ENCODE measurements around the gene PRKN.

The PRKN gene

GRCh38 chr6:162344646-162345010 lies 382.9 kb downstream of the PRKN start:
- Histone ChIP-seq H3K27me3 (ENCODE audit: insufficient read depth, low read length, poor library complexity) (no peaks in the 10 kb centered on the region), H3K9ac (ENCODE audit: low read depth, low read length) (no peak overlapping the region)

GRCh38 chr6:162343936-162344645 lies 383.5 kb downstream of the PRKN start:
- no peak overlapping the region for H3K4me3 ChIP-seq (ENCODE audit: low read depth in 1 of 2, low read length in 2 of 2)
- no peak overlapping the region for H3K27ac ChIP-seq (ENCODE audit: low read length)
- no peaks in the 10 kb centered on the region for H3K4me1 ChIP-seq (ENCODE audit: insufficient read depth, low read length)
- H3K9ac ChIP-seq (ENCODE audit: low read depth, low read length) = no peak overlapping the region
- no peak for TF ChIP-seq CTCF (IDR thresholded peaks at IDR 0.05; ENCODE audit: borderline replicate concordance, extremely low read depth, low read length, poor library complexity, severe bottlenecking)
- TF ChIP-seq EZH2 (IDR thresholded peaks at IDR 0.05; ENCODE audit: borderline replicate concordance, low read depth, low read length, severe bottlenecking) = no peak
- no peaks in the 10 kb centered on the region for H3K79me2 ChIP-seq (ENCODE audit: insufficient read depth, low read length)
- no peak for DNase-seq
- no peaks in the 10 kb centered on the region for H3K9me3 ChIP-seq (ENCODE audit: insufficient read depth, low read length, severe bottlenecking)
- no peaks in the 10 kb centered on the region for H4K20me1 ChIP-seq (ENCODE audit: insufficient read depth, low read length)
- H3K27me3 ChIP-seq (ENCODE audit: insufficient read depth, low read length, poor library complexity) = no peaks in the 10 kb centered on the region
- no peaks in the 10 kb centered on the region for H3K36me3 ChIP-seq (ENCODE audit: insufficient read depth, low read length)
- no peak for ATAC-seq (ENCODE audit: insufficient read depth, low read depth)
- H3K4me2 ChIP-seq (ENCODE audit: insufficient read depth, low read length) = no peak overlapping the region
- H2AFZ ChIP-seq (ENCODE audit: low read depth, low read length) = no peak overlapping the region

More at GRCh38 chr6:162344646-162345010, 382.9 kb downstream of the PRKN start:
- Histone ChIP-seq H3K4me1 (ENCODE audit: insufficient read depth, low read length) (no peaks in the 10 kb centered on the region), H3K4me3 (ENCODE audit: low read depth in 1 of 2, low read length in 2 of 2) (no peak overlapping the region), H3K27ac (ENCODE audit: low read length) (no peak overlapping the region), H4K20me1 (ENCODE audit: insufficient read depth, low read length) (no peaks in the 10 kb centered on the region), H3K9me3 (ENCODE audit: insufficient read depth, low read length, severe bottlenecking) (no peaks in the 10 kb centered on the region), H2AFZ (ENCODE audit: low read depth, low read length) (no peak overlapping the region), H3K79me2 (ENCODE audit: insufficient read depth, low read length) (no peaks in the 10 kb centered on the region), H3K4me2 (ENCODE audit: insufficient read depth, low read length) (no peak overlapping the region), H3K36me3 (ENCODE audit: insufficient read depth, low read length) (no peaks in the 10 kb centered on the region)
- ATAC-seq (ENCODE audit: insufficient read depth, low read depth) (no peak), DNase-seq (no peak)
- TF ChIP-seq CTCF (IDR thresholded peaks at IDR 0.05; ENCODE audit: borderline replicate concordance, extremely low read depth, low read length, poor library complexity, severe bottlenecking) (no peak), EZH2 (IDR thresholded peaks at IDR 0.05; ENCODE audit: borderline replicate concordance, low read depth, low read length, severe bottlenecking) (no peak)

- Histone ChIP-seq H3K36me3 (ENCODE audit: insufficient read depth, low read length) (no peaks in the 10 kb centered on the region), H3K27me3 (ENCODE audit: insufficient read depth, low read length, poor library complexity) (no peaks in the 10 kb centered on the region), H3K79me2 (ENCODE audit: insufficient read depth, low read length) (no peaks in the 10 kb centered on the region), H3K4me1 (ENCODE audit: insufficient read depth, low read length) (no peaks in the 10 kb centered on the region), H3K4me3 (ENCODE audit: low read depth in 1 of 2, low read length in 2 of 2) (no peak overlapping the region), H3K9ac (ENCODE audit: low read depth, low read length) (no peak overlapping the region), H3K27ac (ENCODE audit: low read length) (no peak overlapping the region), H4K20me1 (ENCODE audit: insufficient read depth, low read length) (no peaks in the 10 kb centered on the region), H3K9me3 (ENCODE audit: insufficient read depth, low read length, severe bottlenecking) (no peaks in the 10 kb centered on the region), H3K4me2 (ENCODE audit: insufficient read depth, low read length) (no peak overlapping the region), H2AFZ (ENCODE audit: low read depth, low read length) (no peak overlapping the region)
- ATAC-seq (ENCODE audit: insufficient read depth, low read depth) (no peak), DNase-seq (no peak)
- TF ChIP-seq CTCF (IDR thresholded peaks at IDR 0.05; ENCODE audit: borderline replicate concordance, extremely low read depth, low read length, poor library complexity, severe bottlenecking) = no peak
- no peak for TF ChIP-seq EZH2 (IDR thresholded peaks at IDR 0.05; ENCODE audit: borderline replicate concordance, low read depth, low read length, severe bottlenecking)
Measured at GRCh38 chr6:162343198-162343935, 384.2 kb downstream of the PRKN start.

Data from DND-41 (cell line).